ENCODE measurements around the gene IMMT.
A peak's percentile ranks its signal among the peaks of the same experiment; 100 is the strongest.
"Not testable (repeated sequence)": the region's sequence is repeated elsewhere in the genome, so short reads cannot be mapped to it uniquely, and the experiment has no call there.

IMMT gene

DNA sequence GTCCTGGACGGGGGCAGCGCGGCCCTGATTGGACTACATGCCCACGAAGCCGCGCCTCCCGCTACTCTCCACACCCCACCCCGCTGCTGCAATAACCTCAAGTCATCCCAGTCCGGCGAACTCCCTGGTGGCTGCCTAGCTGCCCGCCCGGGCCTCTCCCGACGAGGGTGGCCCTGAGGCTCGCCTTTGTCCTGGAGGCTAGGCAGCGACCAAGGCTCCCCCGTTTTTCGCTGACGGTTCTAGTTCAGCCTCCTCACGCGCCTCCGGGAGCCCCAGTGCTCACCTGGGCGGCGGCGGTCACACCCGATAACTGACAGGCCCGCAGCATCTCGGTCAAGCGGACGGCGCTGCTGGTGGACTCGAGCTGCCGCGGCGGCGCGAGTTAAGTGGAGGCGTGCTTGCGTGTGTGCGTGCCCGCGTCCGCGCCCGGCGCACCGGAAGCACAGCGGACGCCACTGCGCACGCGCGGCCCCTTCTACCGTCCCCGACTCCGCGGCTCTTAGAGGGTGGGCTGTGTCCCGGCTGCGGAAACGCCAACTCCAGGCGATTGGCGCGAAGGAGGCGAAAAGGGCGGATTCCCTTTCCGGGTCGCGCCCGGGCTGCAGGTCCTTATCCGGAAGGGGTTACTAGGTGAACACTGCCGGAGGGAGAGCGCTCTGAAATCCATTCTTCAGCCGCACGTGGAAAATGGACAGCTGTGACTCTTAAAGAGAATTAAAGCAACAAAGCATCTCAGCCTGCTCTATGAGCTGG is at the start of gene IMMT:
Gene IMMT, minus strand, starts transcription at position 408 of the 753 bp plus-strand sequence. Its CDS starts 80 bp downstream, at position 328.
- peak; percentile 83 for DNase-seq

- DNase-seq, result not testable (repeated sequence)
These were observed 49.5 kb upstream of the IMMT start for GRCh38 chr2:86244781-86245180.

DNA sequence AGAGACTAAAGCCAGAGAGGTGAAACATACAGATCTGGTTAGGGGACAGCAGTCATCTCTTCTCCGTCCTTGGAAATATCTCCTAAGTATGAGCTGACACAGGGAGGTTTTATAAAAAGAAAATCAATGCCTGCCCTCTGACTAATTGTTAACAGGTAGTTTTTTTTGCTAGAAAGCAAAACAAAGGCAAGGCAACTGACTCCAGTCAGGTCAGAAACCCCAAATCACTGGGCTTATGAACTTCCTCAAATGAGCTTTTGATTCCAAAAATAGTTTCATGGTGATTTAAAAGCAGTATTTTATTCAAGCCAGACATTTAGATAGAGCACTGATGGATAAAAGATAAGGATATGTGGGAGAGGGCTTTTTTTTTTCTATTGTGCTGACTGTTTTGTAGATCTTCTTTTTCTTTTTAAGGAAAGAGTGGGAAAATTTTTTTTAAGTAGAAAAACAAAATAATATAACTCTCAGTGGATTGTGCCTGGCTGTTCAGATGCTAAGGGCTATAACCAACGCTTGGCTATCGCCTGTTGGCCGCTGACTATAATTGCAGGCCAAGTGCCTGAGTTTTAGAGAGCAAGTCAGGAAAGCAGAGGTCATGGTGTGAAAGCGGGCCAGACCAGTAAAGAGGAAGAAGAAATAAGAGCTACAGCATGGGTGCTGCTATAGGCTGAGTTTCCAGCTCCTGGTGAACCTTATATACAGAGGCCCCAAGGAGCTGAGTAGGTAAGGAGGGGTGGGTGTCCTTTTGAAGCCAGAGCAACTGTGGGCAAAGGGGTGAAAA is 48.9 kb upstream of the IMMT start:
- no peak for DNase-seq

GRCh38 chr2:86243272-86243671 is 48.0 kb upstream of the IMMT start:
- DNase-seq, result no peak

DNA sequence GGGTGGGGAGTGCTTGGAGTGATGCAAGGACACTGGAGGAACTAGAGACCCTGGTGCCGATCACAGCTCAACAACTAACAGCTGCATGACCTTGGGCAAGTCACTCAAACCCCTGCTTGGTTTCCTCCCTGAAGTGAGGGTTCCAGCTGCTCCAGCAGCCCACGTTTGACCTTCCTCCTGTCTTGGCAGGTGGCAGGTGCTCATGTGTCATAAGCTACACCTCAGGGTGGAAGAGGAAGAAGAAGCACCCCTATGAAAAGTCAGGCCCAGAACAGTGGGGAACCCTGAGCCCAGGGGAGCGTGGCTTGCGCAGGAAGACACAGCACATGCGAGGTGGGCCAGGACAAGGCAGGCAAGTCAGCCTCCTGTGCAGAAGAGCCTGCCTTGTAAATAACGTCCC is 46.3 kb upstream of the IMMT start:
- DNase-seq, result no peak

DNA sequence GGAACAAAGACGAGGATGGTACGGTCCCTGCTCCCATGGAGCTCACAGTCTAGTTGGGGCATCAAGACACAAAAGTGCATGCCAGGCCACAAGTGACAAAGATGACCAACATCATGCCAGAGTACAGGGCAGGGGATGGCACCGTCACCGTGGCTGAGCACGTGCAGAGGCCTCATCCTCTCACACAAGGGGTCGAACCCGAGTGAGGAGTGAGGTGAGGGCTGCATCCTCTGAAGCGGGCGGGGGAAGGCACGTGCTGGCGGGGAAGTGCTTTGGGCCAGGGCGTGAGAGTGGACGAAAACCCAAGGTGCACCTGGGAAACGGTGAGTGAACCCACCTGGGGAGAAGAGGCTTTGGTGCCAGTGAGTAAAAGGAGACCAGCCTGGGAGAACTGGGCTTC is 45.0 kb upstream of the IMMT start:
- DNase-seq, result no peak

GRCh38 chr2:86239745-86240144 is 44.5 kb upstream of the IMMT start:
- DNase-seq, result no peak

- DNase-seq, result no peak
These were observed 44.1 kb upstream of the IMMT start for GRCh38 chr2:86239326-86239725.

GRCh38 chr2:86238354-86238753 is 43.1 kb upstream of the IMMT start:
- DNase-seq, result peak; percentile 29

GRCh38 chr2:86237172-86237571 is 41.9 kb upstream of the IMMT start:
- no peak for DNase-seq

DNA sequence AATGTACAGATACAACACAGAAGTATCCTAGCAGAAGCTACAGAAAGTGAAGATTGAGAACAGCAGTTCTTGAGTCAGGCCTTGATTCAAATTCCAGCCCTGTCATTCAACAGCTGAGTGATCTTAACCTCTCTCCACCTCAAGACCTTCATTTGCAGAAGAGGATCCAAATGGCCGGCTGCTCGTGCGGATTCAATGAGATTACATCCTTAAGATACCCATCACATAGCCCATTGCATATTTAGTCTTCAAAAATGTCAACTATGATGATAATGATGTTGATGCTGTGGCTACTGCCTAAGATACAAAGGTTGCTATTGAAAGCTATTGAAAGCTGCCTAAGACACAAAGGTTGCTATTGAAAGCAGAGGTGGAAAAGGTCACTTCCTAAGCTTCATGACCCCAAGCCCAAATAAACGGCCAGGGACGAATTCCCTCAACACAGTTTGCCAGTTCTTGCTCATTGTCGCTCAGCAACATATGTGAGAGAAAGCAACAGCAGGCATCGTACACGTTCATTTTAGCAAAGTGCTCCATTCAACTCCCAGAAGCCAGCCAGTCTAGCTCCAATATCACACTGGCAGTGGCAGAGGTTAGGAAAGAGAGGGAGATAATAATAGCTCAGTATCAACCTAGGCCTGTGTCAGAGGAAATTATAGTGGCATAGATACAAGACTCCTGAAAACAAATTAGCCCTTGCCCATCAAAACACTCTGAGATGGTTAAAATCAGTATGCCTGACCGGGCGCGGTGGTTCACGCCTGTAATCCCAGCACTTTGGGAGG is 40.1 kb upstream of the IMMT start:
- DNase-seq, result no peak

DNA sequence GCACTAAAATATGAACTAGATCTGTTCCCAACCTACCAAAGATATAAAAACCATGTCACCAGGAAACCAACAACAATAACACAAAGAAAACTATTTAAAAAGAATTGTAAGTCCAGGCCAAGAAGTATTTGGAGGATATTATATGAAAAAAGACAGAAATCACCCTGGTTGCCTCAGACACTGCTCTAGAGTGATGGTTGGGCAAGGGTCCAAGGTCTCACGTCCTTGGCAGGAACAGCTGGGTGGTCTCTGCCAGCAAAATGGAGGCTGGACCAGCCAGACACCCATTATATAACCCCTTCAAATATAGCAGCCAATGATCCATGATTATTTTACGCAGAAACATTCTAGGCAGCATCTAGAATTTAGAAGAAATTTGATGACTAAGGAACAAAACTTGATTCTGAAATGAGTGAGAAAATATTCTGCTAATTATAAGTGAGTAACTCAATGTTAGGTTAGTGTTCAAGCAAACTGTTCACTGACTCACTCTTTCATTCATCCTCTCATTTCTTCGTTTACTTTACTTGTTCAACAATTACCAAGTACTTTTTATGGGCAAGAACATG is 39.4 kb upstream of the IMMT start:
- no peak for DNase-seq

GRCh38 chr2:86233436-86233835 is 38.2 kb upstream of the IMMT start:
- no peak for DNase-seq

DNA sequence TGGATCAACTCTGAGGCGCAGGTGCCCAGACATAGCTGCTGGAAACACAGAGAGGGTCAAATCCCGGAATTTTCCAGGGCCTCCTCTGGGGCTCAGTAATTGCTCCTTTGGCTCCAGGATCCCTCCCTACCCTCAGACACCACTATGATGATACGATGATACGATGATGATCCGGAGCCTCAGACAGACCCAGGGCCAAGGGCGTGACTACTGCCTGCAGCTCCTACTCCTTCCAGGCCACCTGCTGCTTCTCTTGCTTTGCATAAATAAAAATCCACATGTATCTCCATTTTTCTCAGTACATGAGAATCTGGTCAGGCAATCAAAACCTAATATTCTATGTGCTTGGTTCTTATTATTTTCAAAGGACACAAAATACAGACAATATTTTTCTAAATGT is 37.6 kb upstream of the IMMT start:
- no peak for DNase-seq

DNA sequence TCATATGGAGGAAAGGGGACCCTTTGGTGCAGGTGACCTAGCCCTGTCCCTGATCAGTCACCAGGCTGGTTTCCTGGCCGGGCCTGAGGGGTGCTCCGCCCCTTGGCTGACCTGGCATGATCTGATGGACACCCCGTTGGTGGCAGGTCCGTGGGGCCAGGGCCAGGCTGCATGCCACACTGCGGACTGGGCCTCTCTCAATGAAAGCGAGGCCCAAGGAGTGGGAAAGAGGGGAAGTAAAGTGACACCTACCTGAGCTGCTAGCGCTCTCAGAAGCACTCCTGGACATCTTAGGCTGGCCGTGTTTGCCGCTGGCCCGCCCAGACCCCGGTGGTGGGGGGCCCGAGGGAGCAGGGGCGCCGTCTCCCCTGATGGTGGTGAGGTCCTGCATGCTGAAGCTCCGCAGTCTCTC is 37.1 kb upstream of the IMMT start:
- no peak for DNase-seq

DNA sequence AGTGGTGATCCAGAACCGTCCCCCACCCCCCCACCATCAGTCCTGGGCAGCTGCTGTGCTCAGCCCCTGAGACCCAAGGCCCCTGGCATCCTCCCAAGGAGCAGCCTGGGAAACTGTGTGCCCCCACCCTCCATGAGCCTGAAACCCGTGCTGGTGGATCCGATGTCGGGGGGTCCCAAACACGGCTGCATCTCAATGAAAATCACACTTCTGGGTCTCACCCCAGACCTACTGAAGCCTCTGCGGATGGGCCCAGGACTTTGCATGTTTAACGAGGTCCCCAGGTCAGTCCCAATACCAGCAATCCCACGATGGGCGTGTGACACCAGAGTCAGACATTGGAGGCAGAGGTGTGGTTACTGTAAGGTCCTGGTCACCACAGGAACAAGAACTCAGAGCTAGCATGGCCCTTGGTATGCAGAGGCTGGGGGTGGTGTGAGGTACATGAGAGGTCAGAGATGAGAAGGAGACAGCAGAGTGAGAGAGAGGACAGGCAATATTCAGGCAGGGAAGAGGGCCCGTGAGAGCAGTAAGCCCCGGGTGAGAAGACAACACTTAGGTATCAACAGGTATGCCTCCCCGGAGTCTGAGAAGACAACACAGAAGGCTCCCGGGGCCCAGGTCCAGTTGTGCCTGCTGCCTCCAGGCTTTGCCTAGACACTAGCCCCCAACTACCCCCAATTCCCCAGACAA is 36.6 kb upstream of the IMMT start:
- no peak for DNase-seq

GRCh38 chr2:86230961-86231360 is 35.7 kb upstream of the IMMT start:
- no peak for DNase-seq

DNA sequence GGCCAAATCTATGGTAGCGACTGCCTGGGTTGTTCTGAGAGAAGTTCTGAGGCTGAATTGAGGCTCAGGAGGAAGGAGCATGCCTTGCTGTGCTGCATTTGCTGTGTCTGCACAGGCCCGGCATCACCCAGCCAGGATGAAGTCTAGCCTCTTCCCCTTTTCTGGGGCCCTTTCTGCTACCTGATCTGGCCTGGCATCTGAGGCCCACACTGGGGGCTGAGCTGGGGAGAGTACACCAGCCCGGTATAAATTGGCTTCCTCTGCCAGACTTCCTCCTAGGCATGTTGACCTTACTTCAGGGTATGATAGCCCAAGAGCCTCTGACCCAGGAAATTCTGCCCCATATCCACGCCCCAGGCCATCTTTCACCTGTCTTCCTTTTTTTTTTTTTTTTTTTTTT is 34.0 kb upstream of the IMMT start:
- no peak for DNase-seq

- DNase-seq, result not testable (repeated sequence)
These were observed 33.3 kb upstream of the IMMT start for GRCh38 chr2:86228574-86228973.

GRCh38 chr2:86227685-86228084 is 32.4 kb upstream of the IMMT start:
- no peak for DNase-seq

GRCh38 chr2:86226636-86227520 is 31.6 kb upstream of the IMMT start:
- no peak for DNase-seq

DNA sequence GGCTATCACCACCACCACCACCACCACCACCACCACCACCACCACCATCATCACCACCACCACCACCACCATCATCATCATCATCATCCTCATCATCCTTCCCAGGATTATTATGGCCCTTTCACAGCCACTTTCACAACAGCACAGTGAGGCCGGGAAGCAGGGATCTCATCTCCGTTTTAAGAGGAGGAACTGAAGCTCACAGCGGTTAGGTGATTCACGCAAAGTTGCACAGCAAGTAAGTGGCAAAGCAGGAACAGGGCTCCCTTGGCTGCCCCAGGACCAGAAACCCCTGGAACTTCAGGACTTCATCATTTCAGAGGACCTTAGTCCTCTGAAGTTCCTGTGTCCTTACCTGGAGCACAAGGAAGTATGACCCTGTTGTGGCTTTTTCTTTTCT is 30.8 kb upstream of the IMMT start:
- no peak for DNase-seq

All from CD4-positive, alpha-beta T cell treated with Interleukin-4 for 4 hours (primary cell).